ENCODE data around the gene ADGRA1.

GRCh38 chr10:133094866-133095265 is 7.1 kb downstream of the ADGRA1 start:
- TF ChIP-seq, protein P1, sequence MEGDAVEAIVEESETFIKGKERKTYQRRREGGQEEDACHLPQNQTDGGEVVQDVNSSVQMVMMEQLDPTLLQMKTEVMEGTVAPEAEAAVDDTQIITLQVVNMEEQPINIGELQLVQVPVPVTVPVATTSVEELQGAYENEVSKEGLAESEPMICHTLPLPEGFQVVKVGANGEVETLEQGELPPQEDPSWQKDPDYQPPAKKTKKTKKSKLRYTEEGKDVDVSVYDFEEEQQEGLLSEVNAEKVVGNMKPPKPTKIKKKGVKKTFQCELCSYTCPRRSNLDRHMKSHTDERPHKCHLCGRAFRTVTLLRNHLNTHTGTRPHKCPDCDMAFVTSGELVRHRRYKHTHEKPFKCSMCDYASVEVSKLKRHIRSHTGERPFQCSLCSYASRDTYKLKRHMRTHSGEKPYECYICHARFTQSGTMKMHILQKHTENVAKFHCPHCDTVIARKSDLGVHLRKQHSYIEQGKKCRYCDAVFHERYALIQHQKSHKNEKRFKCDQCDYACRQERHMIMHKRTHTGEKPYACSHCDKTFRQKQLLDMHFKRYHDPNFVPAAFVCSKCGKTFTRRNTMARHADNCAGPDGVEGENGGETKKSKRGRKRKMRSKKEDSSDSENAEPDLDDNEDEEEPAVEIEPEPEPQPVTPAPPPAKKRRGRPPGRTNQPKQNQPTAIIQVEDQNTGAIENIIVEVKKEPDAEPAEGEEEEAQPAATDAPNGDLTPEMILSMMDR (conservative IDR thresholded peaks at IDR 0.05 in 1 of 2, IDR thresholded peaks at IDR 0.05 in 1 of 2; ENCODE audit: extremely low read depth in 1 of 2, insufficient read depth in 1 of 2, low read depth in 1 of 2, low read length in 2 of 2) = no peak
- no peak for TF ChIP-seq EZH2 (IDR thresholded peaks at IDR 0.05; ENCODE audit: borderline replicate concordance, low read length)

Measured in mammary epithelial cell (primary cell).